Daoy (cell line): ENCODE measurements around the gene NARF. TPM values are rescaled to one million over a fixed set of nuclear protein-coding genes. Genes with fewer than 3 reads are reported as not detected.
"Not testable (repeated sequence)": the region's sequence is repeated elsewhere in the genome, so short reads cannot be mapped to it uniquely, and the experiment has no call there.

Source experiments
- DNase-seq: peaks from one replicate; pipeline ENCODE4 v3.0.0-alpha.2; 2015; ENCODE audit warnings: low read depth
- total RNA-seq: library from RNA; depleted of rRNA; stranded (reverse); fragments of >200 nt; shearing (Covaris generic); gene quantifications from 2 replicates; pipeline ENCODE4 v1.2.3, GENCODE V29; 2014

Gene NARF
- total RNA-seq, 1 experiment from 2014 or later, result 59.4 TPM

DNA sequence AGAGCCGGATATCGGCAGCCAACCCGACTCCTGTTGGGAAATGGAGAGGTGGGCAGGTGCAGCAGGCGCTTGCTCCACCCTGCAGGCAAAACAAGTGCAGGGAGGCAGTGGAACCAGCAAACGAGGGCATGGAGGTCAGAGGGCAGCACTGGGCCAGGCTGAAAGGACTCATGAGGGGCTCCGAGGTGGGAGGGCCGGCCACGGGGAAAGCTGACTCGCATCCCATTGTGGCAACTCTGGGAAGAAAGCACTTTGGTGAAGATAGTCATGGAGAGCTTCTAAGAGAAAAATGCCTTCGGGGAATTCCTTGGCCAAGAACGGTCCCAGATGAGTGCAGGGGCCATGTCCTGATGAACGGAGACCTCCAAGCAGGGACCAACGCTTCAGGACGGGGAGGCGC lies 12.4 kb upstream of the NARF start:
- DNase-seq, result no peak

DNA sequence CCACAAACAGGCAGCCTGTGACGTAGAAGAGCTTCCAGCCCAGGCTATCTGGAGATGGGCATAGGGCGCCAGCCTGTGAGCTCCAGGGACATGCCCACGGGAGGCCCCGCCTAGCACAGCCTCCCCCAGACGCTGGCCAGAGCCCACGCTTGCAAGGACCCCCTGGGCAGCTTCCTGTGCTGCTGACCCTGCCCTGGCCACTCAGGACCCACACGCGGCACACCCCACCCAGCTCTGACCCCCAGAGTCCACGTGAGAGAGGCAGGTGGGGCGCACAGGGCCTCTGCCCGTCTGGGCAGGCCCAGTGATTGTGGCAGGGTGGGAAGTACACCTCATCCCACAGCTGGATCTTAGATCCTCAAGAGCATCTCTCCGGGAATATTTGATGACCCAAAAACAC lies 11.9 kb upstream of the NARF start:
- no peak for DNase-seq

DNA sequence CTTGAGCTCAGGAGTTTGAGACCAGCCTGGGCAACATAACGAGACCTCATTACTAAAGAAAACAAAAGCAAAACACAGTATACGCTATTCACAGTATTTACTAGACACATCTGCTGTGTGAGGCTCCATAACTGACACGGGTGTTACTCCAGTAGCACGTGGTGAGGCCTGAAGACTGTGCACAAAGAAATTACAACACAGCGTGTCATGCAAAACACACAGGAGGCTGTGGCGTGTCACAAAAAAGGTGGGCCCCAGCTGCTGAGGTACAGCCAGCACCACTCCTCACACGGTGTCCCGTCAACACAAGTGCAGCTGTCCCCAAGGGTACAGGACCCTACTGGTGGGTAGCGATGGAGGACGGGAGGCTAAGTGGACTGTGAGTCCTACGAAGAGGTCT lies 10.7 kb upstream of the NARF start:
- DNase-seq, result no peak

DNA sequence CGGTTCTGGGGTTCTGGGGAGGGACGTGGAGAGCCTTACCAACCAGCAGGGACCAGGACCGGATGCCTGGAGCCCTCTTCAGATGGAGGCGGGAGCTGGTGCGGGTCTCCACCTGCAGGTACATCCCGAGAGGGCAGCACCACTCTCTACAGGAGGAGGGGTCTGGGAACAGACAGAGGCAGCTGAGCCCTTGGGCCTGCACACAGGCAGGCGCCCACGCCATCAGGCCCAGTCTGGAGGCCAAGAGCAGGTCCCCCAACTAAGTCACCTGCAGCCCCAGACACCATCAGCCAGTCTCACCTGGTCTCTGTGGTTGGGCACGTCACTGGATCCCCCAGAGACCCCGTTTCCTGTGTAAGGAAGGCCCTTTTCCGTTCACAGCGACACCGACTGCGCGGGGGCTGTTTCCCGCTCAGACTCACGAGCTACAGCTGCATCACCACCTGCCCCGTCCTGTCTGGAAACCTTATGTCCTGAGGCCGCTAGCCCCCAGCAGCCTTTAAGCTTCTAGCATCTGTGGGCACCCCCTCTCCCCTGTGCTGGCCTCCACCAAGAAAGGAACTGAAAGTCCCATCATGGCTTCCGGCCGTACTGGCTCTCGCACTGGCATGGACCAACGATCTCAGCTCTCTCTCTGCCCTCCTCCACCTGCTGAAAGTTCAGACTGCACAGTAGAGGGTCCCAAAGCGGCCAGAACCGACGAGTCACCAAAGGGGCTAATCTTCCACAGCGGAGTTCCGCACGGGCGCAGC lies 9.2 kb upstream of the NARF start:
- no peak for DNase-seq

DNA sequence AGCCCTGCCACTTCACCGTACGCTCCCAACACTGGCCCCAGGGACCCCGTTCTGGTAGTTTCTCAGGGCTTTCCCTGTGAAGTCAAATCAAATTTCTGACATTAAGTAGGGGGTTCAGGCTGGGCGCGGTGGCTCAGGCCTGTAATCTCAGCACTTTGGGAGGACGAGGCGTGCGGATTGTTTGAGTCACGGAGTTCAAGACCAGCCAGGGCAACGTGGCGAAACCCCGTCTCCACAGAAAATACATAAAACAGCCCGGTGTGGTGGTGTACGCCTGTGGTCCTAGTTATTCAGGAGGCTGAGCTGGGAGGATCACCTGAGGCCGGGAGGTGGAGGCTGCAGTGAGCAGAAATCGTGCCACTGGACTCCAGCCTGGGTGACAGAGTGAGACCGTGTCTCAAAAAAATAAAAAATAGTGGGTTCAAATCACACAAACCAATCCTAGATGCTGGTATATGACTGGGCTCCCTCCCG lies 8.6 kb upstream of the NARF start:
- no peak for DNase-seq

DNA sequence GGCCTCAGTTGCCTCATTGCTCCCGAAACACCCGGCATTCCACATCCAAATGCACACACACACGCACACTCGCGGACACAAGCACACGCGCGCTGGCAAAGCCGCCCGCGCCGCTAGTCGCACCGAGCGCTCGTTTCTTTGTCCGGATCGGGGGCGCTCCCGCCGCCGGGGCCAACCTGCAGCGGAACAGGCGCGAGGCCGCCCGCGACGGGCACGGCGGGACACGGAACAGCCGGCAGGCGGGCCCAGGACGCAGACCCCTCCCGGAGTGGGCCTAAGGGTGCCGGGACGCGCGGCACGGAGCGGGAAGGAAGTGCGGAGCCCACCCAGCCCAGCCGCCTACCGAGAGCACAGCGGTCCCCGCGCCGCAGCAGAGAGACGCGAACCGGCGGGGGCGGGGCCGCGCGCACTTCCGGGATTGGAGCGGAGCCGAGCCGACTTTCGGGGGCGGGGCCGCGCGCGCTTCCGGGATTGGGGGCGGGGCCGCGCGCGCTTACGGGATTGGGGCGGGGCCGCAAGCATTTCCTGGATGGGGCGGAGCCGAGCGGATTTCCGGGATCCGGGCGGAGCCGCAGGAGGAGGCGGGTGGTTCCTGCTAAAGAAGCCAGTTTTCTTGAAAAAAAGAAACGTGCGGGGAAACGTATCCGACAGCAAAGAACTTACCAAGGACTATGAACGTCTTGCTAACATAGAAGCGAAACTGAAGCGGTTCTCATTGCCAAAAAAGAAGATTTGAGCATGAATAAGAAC lies 8.0 kb upstream of the NARF start, which contains the start of gene CYBC1:
Gene CYBC1, minus strand, starts transcription at position 396 of the 750 bp plus-strand sequence. CDS start 1,498 bp downstream, outside the sequence.
- DNase-seq, result peak; percentile 93

DNA sequence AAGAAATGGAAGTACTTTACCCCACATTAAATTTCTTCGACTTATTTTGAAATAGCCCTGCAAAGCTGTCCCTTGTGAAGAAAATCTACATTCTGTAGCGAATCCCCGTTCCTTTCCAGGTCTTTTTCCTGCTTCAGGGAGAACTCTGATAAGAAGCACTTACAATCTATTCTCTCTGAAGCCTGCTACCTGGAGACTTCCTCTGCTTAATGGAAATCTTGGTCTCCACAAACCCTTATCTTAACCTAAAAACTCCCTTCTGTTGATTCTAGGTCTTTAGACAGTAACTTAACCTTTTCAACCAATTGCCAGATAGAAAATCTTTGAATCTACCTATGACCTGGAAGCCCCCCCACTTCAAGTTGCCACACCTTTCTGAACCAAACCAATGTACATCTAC lies 6.4 kb upstream of the NARF start:
- DNase-seq, result no peak

DNA sequence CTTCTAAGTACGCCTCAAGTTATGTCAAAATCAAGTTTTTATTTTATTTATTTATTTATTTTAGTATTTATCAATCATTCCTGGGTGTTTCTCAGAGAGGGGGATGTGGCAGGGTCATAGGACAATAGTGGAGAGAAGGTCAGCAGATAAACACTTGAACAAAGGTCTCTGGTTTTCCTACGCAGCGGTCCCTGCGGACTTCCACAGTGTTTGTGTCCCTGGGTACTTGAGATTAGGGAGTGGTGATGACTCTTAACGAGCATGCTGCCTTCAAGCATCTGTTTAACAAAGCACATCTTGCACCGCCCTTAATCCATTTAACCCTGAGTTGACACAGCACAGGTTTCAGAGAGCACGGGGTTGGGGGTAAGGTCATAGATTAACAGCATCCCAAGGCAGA lies 5.4 kb upstream of the NARF start:
- DNase-seq, result not testable (repeated sequence)

DNA sequence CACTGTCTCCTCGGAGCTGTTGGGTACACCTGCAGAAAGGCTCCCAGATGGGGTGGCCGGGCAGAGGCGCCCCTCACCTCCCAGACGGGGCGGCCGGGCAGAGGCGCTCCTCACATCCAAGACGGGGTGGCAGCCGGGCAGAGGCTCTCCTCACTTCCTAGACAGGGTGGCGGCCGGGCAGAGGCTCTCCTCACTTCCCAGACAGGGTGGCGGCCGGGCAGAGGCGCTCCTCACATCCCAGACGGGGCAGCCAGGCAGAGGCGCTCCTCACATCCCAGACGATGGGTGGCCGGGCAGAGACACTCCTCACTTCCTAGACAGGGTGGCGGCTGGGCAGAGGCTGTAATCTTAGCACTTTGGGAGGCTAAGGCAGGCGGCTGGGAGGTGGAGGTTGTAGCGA lies 4.8 kb upstream of the NARF start:
- DNase-seq, result not testable (repeated sequence)

DNA sequence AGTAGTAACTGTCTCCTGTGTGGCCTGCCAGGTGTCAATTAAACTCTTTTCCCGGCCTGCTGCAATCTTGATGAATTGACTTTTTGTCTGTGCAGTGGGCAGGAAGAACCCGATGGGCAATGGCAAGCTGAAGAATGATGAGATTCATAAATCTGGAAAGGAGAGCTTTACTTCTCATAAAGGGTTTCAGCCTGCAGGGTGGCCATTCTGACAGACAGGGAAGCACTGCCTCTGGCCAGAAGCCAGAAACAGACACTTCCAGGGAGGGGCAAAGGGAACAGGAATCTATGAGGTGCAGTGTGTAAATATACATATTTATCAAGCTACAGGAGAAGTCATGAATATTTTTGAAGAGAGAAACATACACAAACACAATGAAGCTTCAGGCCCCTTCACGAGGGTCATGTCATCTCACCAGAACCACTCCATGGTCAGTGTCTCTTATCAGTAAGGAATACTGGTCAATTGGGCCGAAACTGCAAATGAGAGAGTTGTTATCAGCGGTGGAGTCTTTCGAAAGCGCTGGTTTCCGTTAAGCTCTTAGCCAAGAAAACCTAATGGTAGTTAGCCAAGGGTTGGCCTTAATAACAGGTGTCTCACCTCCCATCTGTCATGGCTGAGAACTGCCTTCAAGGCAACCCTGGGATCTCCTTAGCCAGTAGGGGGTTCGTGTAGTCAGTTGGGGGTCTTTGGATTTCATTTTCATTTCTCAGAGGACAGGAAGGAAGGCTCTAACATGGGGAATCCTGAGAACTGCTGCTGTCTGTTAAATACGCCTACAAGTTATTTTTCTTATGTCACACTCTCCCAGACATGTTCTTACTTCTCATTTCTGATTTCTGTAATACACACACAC lies 1.2 kb upstream of the NARF start:
- no peak for DNase-seq

DNA sequence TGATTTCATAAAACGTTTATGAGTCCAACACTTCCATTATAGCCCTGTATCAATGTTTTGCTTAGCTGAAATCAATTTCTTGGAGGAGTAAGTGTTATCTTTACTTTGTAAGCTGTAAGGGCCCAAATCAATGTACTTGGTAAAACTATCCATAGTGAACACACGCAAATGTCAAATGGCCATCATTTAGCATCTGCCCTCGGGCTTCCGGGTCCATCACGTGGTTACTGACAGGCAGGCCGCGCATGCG lies 687 bp upstream of the NARF start:
- DNase-seq, result no peak

DNA sequence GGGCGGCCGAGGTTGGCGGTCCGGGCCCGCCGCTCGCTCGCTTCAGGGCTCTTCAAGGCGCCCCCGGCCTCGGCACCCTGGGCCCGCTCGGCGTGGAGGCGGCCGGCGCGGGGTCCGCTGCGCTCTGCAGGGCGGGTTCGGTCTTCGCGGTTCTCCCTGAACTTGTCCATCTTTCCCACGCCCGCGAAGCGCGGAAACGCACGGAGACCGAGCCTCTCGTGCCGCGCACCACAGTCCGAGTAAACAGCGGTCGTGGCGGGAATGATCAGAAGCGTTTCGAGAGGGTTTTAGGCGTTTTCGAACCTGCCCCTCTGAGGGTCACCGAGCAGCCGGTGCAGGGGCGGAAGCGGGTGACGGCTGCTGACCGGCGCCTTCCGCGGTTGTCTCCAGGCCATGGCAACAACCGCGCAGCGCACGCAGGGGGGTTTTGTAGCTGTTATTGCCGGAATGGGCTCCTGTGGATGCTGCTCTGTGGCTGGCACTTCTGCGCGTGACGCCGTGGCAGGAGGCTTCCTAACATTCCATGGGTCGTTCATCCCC lies 414 bp downstream of the NARF start:
- peak; percentile 49 for DNase-seq

DNA sequence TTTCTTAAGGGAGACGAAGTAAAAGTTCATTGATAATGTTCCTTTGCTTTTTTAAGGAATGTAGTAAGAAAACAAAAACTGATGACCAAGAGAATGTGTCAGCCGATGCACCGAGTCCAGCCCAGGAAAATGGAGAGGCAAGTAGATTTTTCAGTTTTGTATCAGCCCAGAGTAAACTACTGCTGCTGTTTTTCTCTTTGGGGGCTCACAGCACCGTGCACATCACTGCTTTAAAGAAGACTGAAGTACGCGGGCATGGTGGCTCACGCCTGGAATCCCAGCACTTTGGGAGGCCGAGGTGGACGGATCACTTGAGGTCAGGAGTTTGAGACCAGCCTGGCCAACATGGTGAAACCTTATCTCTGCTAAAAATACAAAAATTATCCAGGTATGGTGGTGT lies 1.4 kb downstream of the NARF start:
- not testable (repeated sequence) for DNase-seq

DNA sequence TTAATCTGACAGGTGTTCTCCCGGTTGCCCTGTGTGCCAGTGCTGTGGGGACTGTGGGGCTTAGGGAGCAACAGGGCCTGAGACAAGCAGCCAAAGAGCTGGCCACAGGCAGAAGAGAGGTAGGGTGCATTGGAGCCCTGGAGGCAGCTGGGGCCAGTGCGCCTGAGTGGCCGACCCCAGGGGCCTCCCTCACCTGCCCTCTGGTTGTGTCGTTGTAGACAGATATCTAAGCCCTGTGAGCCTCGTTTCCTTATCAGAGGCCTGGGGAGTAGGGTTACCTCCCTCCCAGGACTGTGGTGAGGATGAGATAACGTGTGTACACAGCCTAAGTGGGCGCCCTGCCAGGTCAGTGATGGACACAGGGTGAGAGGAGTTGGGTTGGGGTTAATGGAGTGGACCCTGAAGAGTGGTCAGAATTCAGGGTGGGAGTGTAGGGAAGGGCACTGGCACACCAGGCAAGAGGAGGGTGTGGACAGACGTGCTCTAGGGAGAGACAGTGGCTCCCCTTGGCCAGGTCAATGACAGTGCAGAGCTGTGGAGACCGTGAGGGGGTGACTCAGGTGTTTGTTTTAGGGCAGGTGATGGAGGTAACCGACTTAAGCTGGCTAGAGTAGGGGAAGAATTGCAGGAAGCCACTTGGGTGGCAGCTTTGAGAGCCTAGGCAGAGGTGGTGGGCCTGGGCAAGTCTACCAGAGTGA lies 3.4 kb downstream of the NARF start:
- no peak for DNase-seq

DNA sequence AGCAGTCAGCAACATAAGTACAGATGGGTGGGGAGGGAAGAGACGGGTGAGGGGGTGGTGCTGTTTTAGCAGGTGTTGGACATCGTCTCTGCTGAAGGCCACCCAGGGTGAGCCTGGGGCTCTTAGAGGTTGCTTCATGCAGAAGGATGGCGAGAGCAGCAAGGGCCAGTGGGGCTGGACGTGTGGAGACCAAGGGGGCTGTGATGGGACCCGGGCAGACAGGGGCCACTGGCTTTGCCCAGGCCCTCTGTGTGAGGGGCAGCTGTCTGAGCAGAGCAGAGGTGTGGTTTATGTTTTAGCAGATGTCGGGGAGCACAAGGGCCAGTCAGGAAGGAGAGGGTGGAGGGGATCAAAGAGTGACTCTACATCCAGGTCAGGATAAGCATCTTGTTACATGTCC lies 4.8 kb downstream of the NARF start:
- no peak for DNase-seq

DNA sequence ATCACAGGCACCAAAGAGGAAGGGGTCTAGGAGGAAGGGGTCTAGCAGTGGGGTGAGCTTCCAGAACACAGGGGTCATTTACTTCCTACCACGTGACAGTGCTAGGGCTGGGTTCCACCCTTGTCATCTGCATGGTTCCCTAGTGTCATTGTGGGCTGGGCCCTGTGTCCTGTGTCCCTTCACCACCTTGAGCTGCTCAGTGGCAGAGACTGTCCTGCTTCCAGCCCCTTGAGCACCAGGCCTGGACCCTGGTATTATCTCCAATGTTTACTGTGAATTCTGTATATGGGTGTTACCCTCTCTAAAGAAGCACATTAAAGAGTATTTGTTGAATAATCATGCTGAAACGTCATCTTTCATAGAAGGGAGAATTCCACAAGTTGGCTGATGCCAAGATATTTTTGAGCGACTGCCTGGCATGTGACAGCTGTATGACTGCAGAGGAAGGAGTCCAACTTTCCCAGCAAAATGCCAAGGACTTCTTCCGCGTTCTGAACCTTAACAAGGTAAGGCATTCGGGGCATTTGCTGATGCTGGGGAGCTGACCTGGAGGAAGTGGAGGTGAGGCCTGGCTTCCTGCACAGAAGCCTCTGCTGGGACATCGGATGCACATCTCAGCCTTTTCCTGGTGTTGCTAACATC lies 5.5 kb downstream of the NARF start:
- DNase-seq, result no peak

DNA sequence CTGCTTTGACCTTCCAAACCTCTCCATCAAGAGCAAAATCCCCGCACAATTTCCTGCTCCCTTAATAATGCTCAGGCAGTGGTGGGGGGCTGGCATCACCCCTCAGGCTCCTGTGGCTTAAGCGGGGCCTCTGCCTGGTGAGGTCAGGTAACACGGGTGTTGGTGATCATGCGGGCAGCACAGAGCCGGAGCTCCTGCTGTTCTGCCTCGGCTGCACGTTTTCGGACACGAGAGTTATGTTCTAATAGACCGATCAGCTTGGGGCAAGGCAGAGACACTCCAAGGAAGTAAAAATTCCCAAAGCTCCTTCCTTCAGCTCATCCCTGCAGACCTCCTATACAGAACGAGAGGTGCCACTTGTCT lies 6.0 kb downstream of the NARF start:
- DNase-seq, result no peak

DNA sequence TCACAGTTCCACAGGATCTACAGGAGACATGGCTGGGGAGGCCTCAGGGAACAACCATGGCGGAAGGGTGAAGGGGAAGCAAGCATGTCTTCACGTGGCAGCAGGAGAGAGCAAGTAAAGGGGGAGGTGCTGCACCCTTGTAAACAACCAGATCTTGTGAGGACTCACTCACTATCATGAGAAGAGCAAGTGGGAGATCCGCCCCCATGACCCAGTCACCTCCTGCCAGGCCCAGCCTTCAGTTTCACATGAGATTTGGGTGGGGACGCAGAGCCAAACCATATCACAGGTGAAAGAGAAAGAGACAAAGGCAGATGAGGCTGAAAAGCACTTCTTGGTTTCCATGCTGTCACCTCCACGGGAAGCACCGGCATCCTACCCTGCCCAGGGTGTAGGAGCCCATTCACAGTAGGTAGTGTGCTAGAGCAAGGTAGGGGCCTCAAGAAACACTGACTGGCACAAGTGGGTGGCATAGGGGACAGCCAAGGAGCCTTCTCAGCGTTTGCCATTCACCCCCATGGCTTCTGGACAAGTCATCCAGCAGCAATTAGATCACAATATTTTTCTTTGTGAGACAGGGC lies 6.6 kb downstream of the NARF start:
- no peak for DNase-seq

DNA sequence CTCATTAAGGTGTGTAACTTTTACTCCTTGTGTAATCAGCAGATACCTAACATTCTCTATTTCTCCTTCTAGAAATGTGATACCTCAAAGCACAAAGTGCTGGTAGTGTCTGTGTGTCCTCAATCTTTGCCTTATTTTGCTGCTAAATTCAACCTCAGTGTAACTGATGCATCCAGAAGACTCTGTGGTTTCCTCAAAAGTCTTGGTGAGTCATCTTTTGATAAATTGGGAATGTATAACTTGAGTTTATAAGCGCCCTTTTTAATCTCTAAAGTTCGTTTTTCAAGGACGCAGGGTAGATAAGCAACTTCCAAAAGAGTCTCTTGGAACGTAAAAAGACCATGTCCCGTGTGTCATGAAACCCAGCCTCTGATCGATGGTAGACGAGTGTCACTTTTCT lies 10.2 kb downstream of the NARF start:
- no peak for DNase-seq

DNA sequence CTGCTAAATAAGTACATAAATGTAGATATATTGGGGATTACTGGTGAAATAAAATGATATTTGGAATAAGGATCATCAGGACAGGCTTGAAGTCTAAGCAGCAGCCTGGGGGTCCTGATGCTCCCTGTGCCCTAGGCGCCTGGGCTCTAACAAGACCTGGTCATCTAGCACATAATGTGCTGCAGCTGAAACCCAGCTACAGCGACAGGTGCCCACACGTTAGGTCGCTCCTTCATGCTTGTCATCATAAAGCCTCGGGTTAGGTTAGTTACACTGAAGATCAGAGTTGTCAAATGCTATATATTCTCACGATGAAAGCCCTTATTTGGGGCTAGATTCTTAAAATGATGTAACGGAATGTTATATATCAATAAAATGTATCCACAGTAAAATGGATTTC lies 11.5 kb downstream of the NARF start:
- no peak for DNase-seq
